ENCODE results near the gene ANG. TPM values are rescaled to one million over a fixed set of nuclear protein-coding genes. Genes with fewer than 3 reads are reported as not detected.

The ANG gene
- total RNA-seq, 1 donor from 2014 or later: not detected

GRCh38 chr14:20671597-20672283 lies 16.8 kb upstream of the ANG start:
- intact Hi-C loops (cut with micrococcal nuclease): no loop called here
- Mint-ChIP-seq H3K27me3 (no peaks in the 10 kb centered on the region), H3K4me3 (no peak overlapping the region), H3K4me1 (peaks cover 44% of the 10 kb centered on the region), H3K9me3 (no peaks in the 10 kb centered on the region), H3K36me3 (ENCODE audit: low read depth) (no peaks in the 10 kb centered on the region), H3K27ac (peak overlapping the region; percentile 46)
- CTCF ChIA-PET: interaction anchor here (6.6 kb wide), 1 partner anchor 10 kb away, joined by 52 read pairs; the partner anchor contains the start of gene RNASE4
- no peak for DNase-seq
- ATAC-seq (ENCODE audit: low read depth): peak; percentile 22
- TF ChIP-seq CTCF (IDR thresholded peaks at IDR 0.05): no peak
- POLR2A ChIA-PET: interaction anchor here (0.7 to 7.6 kb wide), 2 partner anchors 10 to 340 kb away, joined by 4 to 180 read pairs; partner anchors contain the start of gene RNASE4

DNA sequence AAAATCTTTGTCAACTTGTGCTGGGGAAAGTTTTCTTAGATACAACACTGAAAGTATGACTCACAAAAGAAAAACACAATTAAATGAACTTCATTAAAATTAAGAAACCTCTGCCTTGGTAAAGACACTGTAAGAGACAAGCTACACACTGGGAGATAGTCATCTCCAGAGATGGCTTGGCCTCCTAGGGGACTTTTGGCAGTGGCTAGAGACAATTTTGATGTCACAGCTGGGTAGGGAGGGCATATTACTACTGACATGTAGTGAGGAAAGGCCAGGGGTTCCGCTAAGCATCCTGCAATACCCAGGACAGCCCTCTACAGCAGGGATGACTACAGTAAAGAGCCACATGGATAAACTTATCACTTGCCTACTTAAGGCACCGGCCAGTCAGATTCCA lies 12.9 kb upstream of the ANG start:
- ChIA-PET CTCF (interaction anchor here (1.7 kb wide), 1 partner anchor 8 kb away, joined by 4 read pairs; no protein-coding TSS in a partner anchor), POLR2A (interaction anchor here (1.2 to 1.4 kb wide), 2 partner anchors 10 to 13 kb away, joined by 3 to 4 read pairs; no protein-coding TSS in a partner anchor)
- H3K36me3 Mint-ChIP-seq (ENCODE audit: low read depth): no peaks in the 10 kb centered on the region
- ATAC-seq (ENCODE audit: low read depth) (peak; percentile 30), DNase-seq (no peak)
- peaks cover 21% of the 10 kb centered on the region for H3K4me1 Mint-ChIP-seq
- no peaks in the 10 kb centered on the region for H3K9me3 Mint-ChIP-seq
- no peak overlapping the region for H3K27ac Mint-ChIP-seq
- no peaks in the 10 kb centered on the region for H3K27me3 Mint-ChIP-seq
- intact Hi-C loops (cut with micrococcal nuclease): no loop called here
- H3K4me3 Mint-ChIP-seq: no peak overlapping the region
- TF ChIP-seq CTCF (IDR thresholded peaks at IDR 0.05): no peak

- no peaks in the 10 kb centered on the region for H3K9me3 Mint-ChIP-seq
- CTCF ChIA-PET: interaction anchor here (1.7 kb wide), 1 partner anchor 8 kb away, joined by 4 read pairs; no protein-coding TSS in a partner anchor
- no peaks in the 10 kb centered on the region for H3K36me3 Mint-ChIP-seq (ENCODE audit: low read depth)
- ATAC-seq (ENCODE audit: low read depth) (no peak), DNase-seq (no peak)
- H3K4me1 Mint-ChIP-seq: peaks cover 18% of the 10 kb centered on the region
- intact Hi-C loops (cut with micrococcal nuclease): no loop called here
- H3K27ac Mint-ChIP-seq: no peak overlapping the region
- no peaks in the 10 kb centered on the region for H3K27me3 Mint-ChIP-seq
- POLR2A ChIA-PET: interaction anchor here (1.2 to 1.8 kb wide), 3 partner anchors 8 to 13 kb away, joined by 3 to 6 read pairs (median 4); no protein-coding TSS in a partner anchor
- H3K4me3 Mint-ChIP-seq: no peak overlapping the region
- no peak for TF ChIP-seq CTCF (IDR thresholded peaks at IDR 0.05)
Observed at GRCh38 chr14:20676072-20676471, 12.5 kb upstream of the ANG start.

DNA sequence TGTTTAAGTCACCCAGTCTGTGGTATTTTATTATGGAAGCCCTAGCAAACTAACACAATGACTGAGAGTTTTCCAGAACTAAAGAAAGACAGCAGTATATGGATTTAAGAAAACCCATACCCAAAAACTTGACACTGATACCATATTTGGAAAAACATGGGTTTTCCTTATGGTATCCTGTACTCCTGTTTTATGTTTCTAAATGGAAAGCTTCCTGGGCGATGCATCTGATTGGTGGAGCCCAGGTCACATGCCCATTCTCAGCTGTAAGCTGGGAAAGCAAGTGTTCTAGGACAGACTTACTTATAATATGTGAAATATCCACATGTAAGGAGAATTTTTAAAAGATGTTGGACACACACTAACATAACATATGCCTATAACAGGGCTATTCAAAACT lies 8.7 kb upstream of the ANG start:
- DNase-seq: no peak
- ATAC-seq (ENCODE audit: low read depth): no peak
- no peak overlapping the region for H3K4me3 Mint-ChIP-seq
- H3K27ac Mint-ChIP-seq: no peak overlapping the region
- POLR2A ChIA-PET: interaction anchor here (1.5 to 7.4 kb wide), 5 partner anchors 10 to 422 kb away, joined by 5 to 180 read pairs (median 76); partner anchors contain the start of gene PIP4P1
- no peaks in the 10 kb centered on the region for H3K27me3 Mint-ChIP-seq
- intact Hi-C loops (cut with micrococcal nuclease): loop anchor here (2.0 to 5.0 kb wide), 4 partner anchors 101 to 832 kb away; partner anchors contain the start of genes CCNB1IP1, HNRNPC, METTL3 and RNASE6
- CTCF ChIA-PET: interaction anchor here (1.0 to 8.0 kb wide), 4 partner anchors 10 to 70 kb away, joined by 4 to 95 read pairs (median 31); no protein-coding TSS in a partner anchor
- no peaks in the 10 kb centered on the region for H3K9me3 Mint-ChIP-seq
- H3K36me3 Mint-ChIP-seq (ENCODE audit: low read depth): no peaks in the 10 kb centered on the region
- peaks cover 14% of the 10 kb centered on the region for H3K4me1 Mint-ChIP-seq
- no peak for TF ChIP-seq CTCF (IDR thresholded peaks at IDR 0.05)

DNA sequence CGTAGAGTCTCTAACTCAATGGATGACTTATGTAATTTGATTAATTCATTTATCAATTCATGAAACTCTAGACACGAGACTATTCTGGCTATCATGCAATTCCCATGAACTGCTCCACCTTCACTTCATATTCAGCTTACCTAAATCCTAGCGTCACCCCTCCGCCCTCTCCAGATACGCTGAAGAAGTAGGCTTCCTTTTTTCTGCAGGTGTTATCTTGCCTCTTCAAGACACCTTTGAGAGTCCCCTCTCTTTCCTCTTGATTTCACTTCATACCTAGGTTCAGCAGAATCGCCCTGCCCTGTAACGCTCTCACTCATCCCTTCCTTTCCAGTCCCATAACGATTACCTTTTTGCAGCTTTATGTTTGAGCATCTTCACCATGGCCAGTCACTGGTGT lies 8.2 kb upstream of the ANG start:
- H3K36me3 Mint-ChIP-seq (ENCODE audit: low read depth): no peaks in the 10 kb centered on the region
- intact Hi-C loops (cut with micrococcal nuclease): loop anchor here (2.0 to 5.0 kb wide), 4 partner anchors 100 to 832 kb away; partner anchors contain the start of genes CCNB1IP1, HNRNPC, METTL3 and RNASE6
- POLR2A ChIA-PET: interaction anchor here (1.5 to 7.4 kb wide), 10 partner anchors 10 to 421 kb away, joined by 5 to 180 read pairs (median 42); partner anchors contain the start of genes APEX1, OSGEP, PARP2 and PIP4P1
- no peaks in the 10 kb centered on the region for H3K27me3 Mint-ChIP-seq
- H3K4me3 Mint-ChIP-seq: no peak overlapping the region
- DNase-seq: no peak
- no peak for ATAC-seq (ENCODE audit: low read depth)
- H3K27ac Mint-ChIP-seq: no peak overlapping the region
- no peaks in the 10 kb centered on the region for H3K9me3 Mint-ChIP-seq
- CTCF ChIA-PET: interaction anchor here (1.0 to 8.0 kb wide), 6 partner anchors 11 to 70 kb away, joined by 4 to 95 read pairs (median 26); no protein-coding TSS in a partner anchor
- peaks cover 18% of the 10 kb centered on the region for H3K4me1 Mint-ChIP-seq
- TF ChIP-seq CTCF (IDR thresholded peaks at IDR 0.05): no peak

Data from activated B cell treated with CpG ODN at 0.5 μM for 24 hours (primary cell).